ENCODE data around the gene KCNK7.

KCNK7 gene

GRCh38 chr11:65610404-65610803 is 14.8 kb upstream of the KCNK7 start:
- DNase-seq: no peak

GRCh38 chr11:65609665-65610064 is 14.1 kb upstream of the KCNK7 start:
- DNase-seq: no peak

- DNase-seq: no peak
These were observed 13.6 kb upstream of the KCNK7 start for GRCh38 chr11:65609229-65609628.

- DNase-seq: no peak
These were observed 12.2 kb upstream of the KCNK7 start for GRCh38 chr11:65607614-65608426.

- no peak for DNase-seq
These were observed 11.4 kb upstream of the KCNK7 start for GRCh38 chr11:65606876-65607613.

GRCh38 chr11:65604258-65604657 is 8.7 kb upstream of the KCNK7 start:
- no peak for DNase-seq

GRCh38 chr11:65599955-65600246 is 4.3 kb upstream of the KCNK7 start:
- no peak for DNase-seq

GRCh38 chr11:65599216-65599954 is 3.8 kb upstream of the KCNK7 start:
- no peak for DNase-seq

- DNase-seq: no peak
These were observed 2.7 kb upstream of the KCNK7 start for GRCh38 chr11:65598258-65598699.

GRCh38 chr11:65596520-65596919 is 920 bp upstream of the KCNK7 start:
- no peak for DNase-seq

- no peak for DNase-seq
These were observed 469 bp downstream of the KCNK7 start for GRCh38 chr11:65595131-65595530.

- DNase-seq: no peak
These were observed 1.8 kb downstream of the KCNK7 start for GRCh38 chr11:65593518-65594414.

- no peak for DNase-seq
These were observed 2.6 kb downstream of the KCNK7 start for GRCh38 chr11:65592858-65593517.

GRCh38 chr11:65591939-65592857 is 3.4 kb downstream of the KCNK7 start:
- DNase-seq: no peak

GRCh38 chr11:65590240-65590738 is 5.3 kb downstream of the KCNK7 start:
- no peak for DNase-seq

- no peak for DNase-seq
These were observed 6.0 kb downstream of the KCNK7 start for GRCh38 chr11:65589444-65590239.

GRCh38 chr11:65588199-65589054 is 7.2 kb downstream of the KCNK7 start:
- DNase-seq: no peak

GRCh38 chr11:65586676-65587075 is 8.9 kb downstream of the KCNK7 start:
- no peak for DNase-seq

GRCh38 chr11:65586247-65586630 is 9.4 kb downstream of the KCNK7 start:
- DNase-seq: no peak

All from NCI-H1436 (cell line).